Adrenal gland (tissue), 5 donors: ENCODE data around the gene PAX6.

Experiments
- POLR2A ChIP-seq, 2 donors: fragments of 450-650 bp; IDR thresholded peaks; one replicate each; pipeline ENCODE4 v1.6.1; 2017; ENCODE audit warnings: antibody characterized with exemption in 2 of 2, mild to moderate bottlenecking in 2 of 2, moderate library complexity in 1 of 2
- TF ChIP-seq, protein P1 (sequence below), 6 experiments: fragments of 450-650 bp in 4 of 6; fragments of 200-600 bp in 2 of 6; sonication (generic) in 1 of 6; IDR thresholded peaks; 1 replicate in 5 of 6; 2 replicates in 1 of 6; pipeline versions ENCODE4 v1.5.1 to v1.8.0; 2016 to 2021; ENCODE audit warnings: antibody characterized with exemption in 6 of 6, mild to moderate bottlenecking in 2 of 6, moderate library complexity in 1 of 6
- donor health status: DM: no; HTN: no; CAD: no.

GRCh38 chr11:31757260-31757835, 53.8 kb downstream of the PAX6 start:
- TF ChIP-seq, protein P1, sequence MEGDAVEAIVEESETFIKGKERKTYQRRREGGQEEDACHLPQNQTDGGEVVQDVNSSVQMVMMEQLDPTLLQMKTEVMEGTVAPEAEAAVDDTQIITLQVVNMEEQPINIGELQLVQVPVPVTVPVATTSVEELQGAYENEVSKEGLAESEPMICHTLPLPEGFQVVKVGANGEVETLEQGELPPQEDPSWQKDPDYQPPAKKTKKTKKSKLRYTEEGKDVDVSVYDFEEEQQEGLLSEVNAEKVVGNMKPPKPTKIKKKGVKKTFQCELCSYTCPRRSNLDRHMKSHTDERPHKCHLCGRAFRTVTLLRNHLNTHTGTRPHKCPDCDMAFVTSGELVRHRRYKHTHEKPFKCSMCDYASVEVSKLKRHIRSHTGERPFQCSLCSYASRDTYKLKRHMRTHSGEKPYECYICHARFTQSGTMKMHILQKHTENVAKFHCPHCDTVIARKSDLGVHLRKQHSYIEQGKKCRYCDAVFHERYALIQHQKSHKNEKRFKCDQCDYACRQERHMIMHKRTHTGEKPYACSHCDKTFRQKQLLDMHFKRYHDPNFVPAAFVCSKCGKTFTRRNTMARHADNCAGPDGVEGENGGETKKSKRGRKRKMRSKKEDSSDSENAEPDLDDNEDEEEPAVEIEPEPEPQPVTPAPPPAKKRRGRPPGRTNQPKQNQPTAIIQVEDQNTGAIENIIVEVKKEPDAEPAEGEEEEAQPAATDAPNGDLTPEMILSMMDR (IDR thresholded peaks at IDR 0.05), result no peak
- TF ChIP-seq POLR2A (IDR thresholded peaks at IDR 0.05), result no peak
